Embryonic facial prominence (tissue), 1 donor: ENCODE results near the gene VMP1.
"Not testable (repeated sequence)": the region's sequence is repeated elsewhere in the genome, so short reads cannot be mapped to it uniquely, and the experiment has no call there.

Source experiments
- DNase-seq: peaks from one replicate; pipeline ENCODE4 v3.0.0-alpha.2; 2016; ENCODE audit errors: extremely low spot score

VMP1 gene

GRCh38 chr17:59858932-59859331 is 151.5 kb downstream of the VMP1 start:
- DNase-seq, result no peak

- no peak for DNase-seq
Measured at GRCh38 chr17:59859444-59860025, 152.1 kb downstream of the VMP1 start.

GRCh38 chr17:59863616-59864015 is 156.2 kb downstream of the VMP1 start:
- no peak for DNase-seq

- no peak for DNase-seq
Measured at GRCh38 chr17:59869941-59870218, 162.4 kb downstream of the VMP1 start.

GRCh38 chr17:59870482-59870881 is 163.0 kb downstream of the VMP1 start:
- DNase-seq, result no peak

GRCh38 chr17:59872351-59872750 is 164.9 kb downstream of the VMP1 start:
- DNase-seq, result no peak

GRCh38 chr17:59873414-59873813 is 166.0 kb downstream of the VMP1 start:
- not testable (repeated sequence) for DNase-seq

GRCh38 chr17:59874376-59874775 is 166.9 kb downstream of the VMP1 start:
- no peak for DNase-seq

- DNase-seq, result no peak
Measured at GRCh38 chr17:59876107-59876506, 168.7 kb downstream of the VMP1 start.

GRCh38 chr17:59877965-59878364 is 170.5 kb downstream of the VMP1 start:
- DNase-seq, result no peak

- no peak for DNase-seq
Measured at GRCh38 chr17:59878624-59879023, 171.2 kb downstream of the VMP1 start.

- DNase-seq, result no peak
Measured at GRCh38 chr17:59884861-59885260, 177.4 kb downstream of the VMP1 start.

- DNase-seq, result no peak
Measured at GRCh38 chr17:59888145-59888750, 180.8 kb downstream of the VMP1 start.

- DNase-seq, result no peak
Measured at GRCh38 chr17:59890720-59891119, 183.3 kb downstream of the VMP1 start.
